GM19238 (cell line): Measurements from ENCODE around the gene ATP5PF.
A peak's percentile ranks its signal among the peaks of the same experiment; 100 is the strongest.
"Not testable (repeated sequence)": the region's sequence is repeated elsewhere in the genome, so short reads cannot be mapped to it uniquely, and the experiment has no call there.

Experiments
- DNase-seq: peaks from one replicate; pipeline ENCODE4 v3.0.0; 2011; ENCODE audit warnings: low spot score; ENCODE audit not compliant: insufficient read length

ATP5PF gene, protein sequence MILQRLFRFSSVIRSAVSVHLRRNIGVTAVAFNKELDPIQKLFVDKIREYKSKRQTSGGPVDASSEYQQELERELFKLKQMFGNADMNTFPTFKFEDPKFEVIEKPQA

DNA sequence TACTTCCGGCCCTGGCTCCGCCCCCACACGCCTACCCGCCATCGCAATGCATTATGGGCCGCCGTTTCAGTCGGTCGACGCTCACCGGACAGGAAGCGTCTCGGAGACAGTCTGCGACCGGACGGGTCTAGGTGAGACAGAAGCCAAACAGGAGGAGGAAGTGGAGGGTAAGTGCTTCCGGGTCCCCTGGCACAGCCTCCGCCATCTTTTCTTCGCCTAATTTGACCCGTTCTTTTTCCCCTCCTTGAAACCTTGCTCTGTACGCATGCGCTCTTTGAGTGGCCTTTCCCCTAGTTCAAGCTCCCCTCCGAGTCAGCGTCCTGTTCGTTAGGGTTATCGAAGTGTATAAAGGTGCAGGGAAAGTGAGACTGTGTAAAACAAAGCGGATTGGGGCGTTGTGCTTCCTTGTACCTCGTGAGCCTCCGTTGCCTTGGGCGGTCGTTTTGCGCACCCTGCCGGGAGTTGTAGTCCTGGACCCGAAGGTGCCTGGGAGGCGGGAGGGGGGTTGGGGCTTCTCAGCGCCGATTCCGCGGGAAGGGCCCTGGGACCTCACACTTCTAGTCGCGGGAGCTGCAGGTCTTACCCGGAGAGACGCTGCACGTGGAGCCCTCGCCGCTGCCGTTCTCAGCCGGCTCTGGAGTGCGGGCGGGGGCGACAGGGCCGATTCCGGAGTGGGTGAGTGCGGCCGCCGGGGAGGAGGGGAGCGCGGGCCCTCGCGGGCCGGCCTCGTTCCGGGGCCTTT is at the start of gene ATP5PF, which contains the start of gene GABPA:
Gene ATP5PF, minus strand, starts transcription at position 1 of the 742 bp plus-strand sequence. CDS start 5,110 bp downstream, outside the sequence.
Gene GABPA, plus strand, starts transcription at position 69 of the 742 bp plus-strand sequence. CDS start 6,627 bp downstream, outside the sequence.
- peak; percentile 66 for DNase-seq

DNA sequence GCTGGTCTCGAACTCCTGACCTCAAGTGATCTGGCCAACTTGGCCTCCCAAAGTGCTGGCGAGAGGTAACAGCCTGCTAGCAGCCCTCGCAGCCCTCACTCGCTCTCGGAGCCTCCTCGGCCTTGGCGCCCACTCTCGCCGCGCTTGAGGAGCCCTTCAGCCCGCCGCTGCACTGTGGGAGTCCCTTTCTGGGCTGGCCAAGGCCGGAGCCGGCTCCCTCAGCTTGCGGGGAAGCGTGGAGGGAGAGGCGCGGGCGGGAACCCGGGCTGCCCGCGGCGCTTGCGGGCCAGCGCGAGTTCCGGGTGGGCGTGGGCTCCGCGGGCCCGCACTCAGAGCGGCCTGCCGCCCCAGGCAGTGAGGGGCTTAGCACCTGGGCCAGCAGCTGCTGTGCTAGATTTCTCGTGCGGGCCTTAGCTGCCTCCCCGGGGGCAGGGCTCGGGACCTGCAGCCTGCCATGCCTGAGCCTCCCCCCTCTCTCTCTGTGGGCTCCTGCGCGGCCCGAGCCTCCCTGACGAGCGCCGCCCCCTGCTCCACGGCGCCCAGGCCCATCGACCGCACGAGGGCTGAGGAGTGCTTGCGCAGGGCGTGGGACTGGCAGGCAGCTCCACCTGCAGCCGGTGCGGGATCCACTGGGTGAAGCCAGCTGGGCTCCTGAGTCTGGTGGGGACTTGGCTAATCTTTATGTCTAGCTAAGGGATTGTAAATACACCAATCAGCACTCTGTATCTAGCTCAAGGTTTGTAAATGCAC is 43.6 kb upstream of the ATP5PF start:
- DNase-seq, result not testable (repeated sequence)

DNA sequence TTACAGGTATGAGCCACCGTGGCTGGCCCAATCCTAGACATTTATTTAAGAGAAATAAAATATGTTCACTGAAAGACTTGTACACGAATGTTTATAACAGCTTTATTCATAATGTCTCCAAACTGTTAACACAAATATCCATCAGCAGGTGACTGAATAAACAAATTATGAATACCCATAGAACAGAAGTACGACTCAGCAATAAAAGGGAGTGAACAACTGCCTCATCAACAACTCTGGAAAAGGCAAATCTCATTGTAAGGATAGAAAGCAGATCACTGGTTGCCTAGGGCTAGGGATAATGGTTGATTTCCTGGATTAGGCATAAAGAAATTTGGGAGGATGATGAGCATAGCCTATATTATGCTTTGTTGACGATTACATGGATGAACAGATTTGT is 41.7 kb upstream of the ATP5PF start:
- DNase-seq, result no peak

DNA sequence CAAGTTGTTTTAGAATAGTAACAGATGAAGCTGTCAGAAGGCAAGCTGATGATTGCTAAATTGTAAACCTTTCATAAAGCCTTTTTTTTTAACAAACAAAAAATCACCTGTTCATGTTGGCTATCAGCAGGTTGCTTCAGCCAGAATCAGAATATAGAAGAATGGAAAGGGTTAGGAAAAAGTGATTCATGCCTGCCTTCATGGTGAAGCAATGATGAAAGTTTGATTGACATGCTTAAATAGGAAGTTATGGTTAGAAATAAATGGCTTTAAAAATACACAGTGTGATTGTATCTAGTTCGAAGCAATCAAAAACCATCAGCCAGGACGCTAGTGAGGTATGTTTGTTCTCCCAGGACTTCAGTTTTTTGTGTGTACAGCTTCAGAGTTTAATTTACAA is 38.0 kb upstream of the ATP5PF start:
- no peak for DNase-seq

DNA sequence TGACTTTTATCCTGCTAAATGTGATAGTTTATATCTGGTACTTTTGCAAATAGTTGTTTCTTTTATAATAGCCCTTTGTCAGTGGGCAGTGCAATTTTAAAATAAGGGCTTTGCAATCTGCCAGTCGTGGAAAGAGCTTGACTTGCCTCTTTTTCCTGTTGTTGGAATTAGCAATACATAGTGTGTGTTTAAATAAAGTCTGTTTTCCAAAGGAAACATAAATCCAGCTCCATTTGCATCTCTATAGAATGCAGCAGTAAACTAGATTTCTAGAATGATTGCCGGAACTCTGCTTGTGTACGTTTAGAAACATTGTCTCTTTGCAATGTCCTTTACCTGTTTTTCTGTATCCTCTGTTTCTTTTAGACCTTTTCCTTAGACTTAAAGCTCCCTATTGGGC is 33.2 kb upstream of the ATP5PF start:
- no peak for DNase-seq

DNA sequence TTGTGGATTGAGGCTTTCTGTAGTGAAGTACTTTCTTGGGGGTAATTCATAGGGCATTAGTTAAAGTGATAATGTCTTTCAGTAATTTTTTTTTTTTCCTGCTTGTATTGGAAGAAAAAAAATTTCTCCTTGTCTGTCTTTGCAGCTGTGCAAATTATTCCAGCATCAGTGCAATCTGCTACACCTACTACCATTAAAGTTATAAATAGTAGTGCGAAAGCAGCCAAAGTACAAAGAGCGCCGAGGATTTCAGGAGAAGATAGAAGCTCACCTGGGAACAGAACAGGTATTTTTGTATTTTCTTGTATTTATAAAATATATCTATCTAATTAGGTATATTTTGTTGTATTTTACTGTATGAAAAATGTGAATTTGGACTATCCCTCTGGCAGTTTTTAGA is 29.4 kb upstream of the ATP5PF start:
- DNase-seq, result no peak

DNA sequence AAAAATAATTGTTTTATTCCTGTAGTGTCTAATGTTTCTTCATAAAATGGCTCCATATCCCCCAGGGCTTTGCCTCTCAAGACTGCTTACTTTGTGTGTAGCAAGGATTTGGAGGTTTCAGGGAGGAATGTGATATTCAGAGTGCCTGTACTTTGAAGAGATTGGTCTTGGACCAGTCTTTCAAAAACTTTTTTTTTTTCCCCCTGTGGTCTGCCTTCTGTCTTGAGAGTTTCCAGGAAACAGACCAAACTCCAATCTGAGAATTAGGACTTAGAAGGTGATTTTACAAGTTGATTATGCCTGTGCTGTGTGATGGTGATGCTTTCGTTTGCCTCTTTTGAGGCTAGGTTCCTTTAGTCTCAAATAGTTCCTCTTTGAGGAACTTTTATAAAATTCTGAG is 26.0 kb upstream of the ATP5PF start:
- DNase-seq, result no peak

DNA sequence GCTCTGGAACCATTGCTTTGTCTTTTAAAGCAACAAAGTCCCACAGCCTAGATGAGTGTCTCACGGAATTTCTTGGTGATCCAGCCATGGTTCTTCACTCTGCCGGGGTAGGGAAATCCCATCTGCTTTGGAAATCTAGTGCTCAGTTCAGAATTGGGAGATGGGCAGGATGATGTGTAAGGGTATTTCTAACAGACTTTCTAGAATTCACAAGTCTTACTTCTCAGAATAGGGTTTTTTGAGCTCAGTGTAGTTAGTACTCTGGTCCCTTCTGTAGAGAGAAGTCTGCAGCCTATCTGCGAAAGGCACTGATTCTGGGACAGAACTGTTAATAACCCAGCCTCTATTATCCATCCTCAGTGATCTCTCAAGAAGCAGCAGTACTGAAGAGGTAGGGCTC is 25.4 kb upstream of the ATP5PF start:
- DNase-seq, result no peak

DNA sequence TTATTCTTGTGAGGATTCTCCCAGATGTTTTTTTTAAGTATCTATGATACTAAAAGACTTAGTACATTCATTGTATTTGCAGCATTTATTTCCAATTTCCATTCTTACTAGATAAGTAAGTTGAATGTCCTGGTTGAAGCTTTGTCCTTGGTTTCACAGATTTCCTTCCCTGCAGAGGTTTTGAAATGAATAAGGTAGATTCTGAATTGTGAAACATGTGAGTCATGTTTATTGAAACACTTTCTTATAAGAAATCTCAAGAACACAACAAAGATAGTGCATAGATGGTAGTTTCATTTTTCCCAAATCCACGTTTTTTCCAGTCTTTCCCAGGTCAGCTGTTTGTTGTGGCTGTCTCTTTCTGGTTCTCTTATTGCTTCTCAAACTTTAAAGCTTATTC is 24.9 kb upstream of the ATP5PF start:
- no peak for DNase-seq

DNA sequence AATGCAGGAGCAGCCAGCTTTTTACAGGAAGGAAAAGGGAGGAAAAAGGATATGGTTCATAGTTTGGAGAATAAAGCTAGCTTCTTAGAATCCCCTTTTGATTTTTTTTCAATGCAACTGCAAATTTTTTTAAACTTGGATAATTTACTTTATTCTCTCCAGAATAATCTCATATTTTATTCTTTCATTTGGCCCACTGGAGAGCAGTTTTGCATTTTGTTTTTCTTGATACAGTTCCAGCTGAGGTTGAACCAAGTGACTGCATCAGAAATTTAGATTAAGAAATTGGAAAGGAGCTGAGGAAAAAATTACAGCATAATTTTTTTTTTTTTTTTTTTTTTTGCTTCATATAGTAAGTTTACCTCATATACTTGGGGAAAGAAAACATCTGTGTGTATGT is 22.8 kb upstream of the ATP5PF start:
- no peak for DNase-seq

DNA sequence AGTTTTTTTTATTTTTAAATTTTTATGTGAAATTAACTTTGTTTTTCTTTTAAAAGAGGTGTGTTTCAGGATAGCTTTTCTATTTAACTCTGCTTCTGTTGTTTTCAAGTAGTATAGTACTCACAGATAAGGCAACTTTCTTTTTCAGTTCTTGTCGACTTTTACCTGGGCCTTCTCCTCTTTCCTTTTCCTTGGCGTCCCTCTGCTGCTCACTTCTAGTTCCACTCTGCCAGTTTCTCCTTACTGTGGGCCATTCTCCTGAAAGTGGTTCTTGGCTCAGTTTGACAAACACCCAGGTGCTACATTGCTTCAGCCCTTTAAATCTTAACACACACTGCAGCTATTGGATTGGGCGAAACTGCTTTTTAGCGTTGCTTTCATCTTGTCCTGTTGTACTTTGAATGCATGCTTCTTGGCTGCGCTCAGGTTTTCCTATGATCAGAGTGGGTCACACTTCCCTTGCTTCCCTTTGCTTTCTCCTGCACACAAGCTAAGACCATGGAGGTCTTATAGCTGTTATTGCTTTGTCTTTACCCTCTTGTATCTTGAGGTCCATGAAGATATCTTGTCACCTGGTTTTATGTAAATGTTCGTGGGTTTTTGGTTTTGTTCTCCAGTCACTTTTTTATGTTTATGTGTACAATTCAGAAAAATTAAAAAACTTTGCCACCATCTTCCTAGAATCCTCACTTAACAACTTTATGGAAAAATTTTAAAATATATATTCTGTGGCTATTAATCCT is 21.7 kb upstream of the ATP5PF start:
- DNase-seq, result no peak

DNA sequence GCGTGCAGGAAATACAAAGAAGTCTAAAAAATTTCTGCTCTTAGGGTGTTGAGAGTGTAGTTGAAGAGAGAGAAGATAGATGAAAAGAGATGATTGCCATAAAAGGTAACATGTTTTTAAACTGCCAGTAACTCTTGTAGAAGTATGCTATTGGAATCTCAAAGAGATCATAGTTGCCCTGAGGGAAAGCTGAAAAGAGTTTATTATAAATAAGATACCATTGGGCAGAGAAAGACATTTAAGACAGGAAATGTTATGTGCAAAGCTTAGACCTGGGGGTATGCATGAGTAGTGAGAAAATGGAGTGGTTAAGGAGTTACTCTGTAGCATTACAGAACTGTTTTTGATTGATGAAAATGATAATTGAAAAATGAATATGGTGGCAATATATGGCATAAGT is 17.7 kb upstream of the ATP5PF start:
- DNase-seq, result no peak

DNA sequence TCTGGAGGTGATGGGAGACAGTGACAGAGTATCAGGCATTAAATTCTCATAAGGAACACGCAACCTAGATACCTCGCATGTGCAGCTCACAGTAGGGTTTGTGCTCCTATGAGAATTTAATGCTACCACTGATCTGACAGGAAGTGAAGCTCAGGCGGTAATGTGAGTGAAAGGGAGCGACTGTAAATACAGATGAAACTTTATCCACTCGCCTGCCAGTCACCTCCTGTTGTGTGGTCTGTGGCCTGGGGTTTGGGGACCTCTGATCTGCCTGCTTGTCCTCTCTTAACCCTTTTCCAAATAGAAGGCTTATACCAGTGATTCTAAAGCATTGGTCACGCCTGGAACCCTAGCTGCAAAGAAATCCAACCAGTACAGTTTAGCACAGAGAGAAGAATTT is 15.4 kb upstream of the ATP5PF start:
- DNase-seq, result no peak

DNA sequence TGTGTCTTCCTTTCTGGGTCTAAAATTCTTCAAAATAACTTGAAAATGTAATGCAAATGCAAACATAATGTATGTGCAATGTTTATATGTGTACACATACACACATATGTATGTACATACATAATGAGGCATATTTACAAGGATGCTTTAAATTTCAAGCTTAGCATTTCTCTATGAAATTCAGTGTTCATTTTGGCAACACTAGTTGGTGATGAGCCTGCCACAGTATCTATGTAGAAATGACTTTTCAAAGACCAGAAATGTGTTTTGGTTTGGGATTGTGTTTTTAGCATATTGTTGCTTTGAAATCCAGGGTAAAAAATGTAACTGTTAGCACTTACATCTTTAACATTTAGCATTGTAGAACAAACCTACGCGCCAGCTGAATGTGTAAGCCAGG is 10.2 kb upstream of the ATP5PF start:
- DNase-seq, result no peak

DNA sequence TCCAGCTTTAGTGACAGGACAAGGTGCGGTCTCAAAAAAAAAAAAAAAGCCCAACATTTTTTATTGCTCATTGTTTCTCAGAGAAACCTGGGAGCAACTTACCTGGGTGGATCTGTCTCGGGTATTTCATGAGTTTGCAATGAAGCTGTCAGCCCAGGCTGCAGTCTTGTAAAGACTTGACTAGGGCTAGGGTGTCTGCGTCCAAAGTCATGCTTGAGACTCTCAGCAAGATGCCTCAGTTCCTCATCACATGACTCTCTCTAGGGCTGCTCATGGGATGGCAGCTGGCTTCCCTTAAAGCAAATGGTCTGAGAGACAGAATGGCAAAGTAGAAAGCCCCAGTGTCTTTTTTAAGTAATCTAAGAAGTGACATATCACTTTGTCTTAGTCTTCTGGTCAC is 8.2 kb upstream of the ATP5PF start:
- no peak for DNase-seq

DNA sequence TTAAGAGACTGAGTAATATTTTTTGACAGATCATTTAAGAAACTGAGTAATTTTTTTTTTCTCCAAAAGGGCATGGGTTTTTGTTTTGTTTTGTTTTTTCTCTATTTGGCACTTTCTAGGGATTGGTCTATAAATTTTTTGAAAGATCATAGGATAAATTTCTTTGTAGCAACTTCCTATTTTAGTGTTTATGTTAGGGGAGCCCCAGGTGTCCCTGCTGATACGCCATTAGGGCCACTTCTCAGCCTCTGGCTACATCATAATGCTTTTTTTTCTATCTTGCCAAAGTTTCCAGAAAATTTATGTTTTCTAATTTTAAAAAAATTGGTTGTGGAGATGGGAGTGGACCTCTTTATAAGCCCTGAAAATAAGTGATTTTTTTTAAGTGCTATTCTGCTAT is 2.7 kb upstream of the ATP5PF start:
- no peak for DNase-seq

DNA sequence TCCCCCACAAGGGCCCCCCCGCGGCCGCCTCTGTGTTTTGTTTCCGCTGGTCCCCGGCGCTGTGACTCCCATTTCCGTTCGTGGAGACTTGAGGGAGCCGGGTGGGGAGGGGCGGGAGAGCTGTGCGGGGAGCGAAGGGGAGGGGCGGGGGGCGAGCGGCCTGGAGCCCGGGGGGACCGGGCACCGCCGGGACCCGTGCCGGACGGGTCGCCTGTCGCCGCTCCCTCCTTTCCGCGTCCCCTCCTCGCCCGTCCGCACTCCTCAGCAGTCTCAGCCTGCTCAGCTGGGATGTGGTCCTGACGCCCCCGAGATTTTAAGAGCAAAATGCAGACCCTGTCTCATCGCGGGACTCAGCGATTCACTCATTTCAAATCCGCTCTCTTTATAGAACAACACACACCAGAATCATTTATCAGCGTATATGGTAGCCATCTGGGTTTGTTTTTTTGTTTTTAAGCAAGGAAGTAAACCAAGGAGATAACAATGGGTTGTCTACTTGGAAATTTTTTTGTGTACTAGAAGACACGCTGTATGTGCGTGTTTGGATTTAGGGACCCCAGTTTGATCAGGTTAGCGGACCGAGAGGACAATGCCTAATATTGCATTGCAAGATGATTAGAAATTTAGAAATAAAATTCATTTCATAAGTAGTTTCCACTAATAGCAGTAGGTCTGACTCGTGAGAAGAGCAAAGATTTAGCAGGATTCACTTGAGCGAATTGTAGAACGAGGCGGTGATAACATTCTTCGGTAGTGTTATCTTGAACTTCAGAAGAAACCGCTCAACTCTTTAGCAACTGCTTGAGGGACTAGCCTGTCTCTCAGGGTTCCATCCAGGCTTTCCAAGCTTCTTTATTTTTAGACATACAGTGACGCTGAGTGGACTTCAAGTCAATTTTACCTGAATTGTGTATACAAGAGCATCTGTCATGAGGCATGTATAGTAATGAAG is 1.2 kb upstream of the ATP5PF start:
- DNase-seq, result peak; percentile 33

DNA sequence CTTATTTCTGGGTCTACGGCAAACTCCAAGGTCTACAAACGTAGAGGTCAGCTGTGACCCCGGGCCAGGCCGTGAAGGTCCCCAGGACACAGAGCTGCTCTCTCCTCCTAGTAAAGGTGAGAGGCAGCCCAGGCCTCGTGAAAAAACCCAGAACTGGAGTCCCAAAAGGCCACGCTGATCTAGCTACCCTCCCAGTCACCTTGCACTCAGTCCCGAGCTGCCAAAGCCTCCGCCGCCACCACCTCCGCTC is 125 bp downstream of the ATP5PF start:
- DNase-seq, result no peak

DNA sequence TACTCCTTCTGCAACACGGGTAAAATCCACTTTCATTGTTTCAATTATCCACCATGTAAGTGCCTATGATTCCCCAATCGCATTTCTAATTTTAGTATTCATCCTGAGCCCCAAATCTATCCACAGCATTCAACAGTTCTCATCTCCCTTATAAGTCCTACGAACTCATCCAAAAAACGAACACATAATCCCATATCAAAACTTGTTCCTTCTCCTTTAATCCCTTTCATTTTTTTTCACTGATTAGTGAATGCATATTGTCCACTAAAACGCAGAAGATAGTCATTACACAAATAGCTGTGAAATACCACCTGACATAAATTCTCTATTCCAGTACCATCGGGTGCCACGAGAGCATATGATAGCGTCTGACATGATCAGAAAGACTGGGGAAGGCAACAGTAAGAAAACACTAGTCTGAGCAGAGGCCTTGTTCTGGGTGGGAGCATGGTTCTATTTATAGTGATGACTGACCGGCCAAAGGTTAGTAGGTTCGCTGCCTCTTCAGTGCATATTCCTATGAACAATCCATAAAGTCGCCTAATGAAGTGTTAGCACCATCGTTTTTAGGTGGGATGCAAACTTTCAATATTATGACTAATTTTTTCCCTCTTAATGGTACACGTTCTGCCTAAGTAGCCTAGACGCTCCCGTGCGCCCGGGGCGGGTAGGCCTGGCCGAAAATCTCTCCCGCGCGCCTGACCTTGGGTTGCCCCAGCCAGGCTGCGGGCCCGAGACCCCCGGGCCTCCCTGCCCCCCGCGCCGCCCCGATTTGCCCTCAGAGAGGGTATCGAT is 648 bp downstream of the ATP5PF start:
- DNase-seq, result no peak

DNA sequence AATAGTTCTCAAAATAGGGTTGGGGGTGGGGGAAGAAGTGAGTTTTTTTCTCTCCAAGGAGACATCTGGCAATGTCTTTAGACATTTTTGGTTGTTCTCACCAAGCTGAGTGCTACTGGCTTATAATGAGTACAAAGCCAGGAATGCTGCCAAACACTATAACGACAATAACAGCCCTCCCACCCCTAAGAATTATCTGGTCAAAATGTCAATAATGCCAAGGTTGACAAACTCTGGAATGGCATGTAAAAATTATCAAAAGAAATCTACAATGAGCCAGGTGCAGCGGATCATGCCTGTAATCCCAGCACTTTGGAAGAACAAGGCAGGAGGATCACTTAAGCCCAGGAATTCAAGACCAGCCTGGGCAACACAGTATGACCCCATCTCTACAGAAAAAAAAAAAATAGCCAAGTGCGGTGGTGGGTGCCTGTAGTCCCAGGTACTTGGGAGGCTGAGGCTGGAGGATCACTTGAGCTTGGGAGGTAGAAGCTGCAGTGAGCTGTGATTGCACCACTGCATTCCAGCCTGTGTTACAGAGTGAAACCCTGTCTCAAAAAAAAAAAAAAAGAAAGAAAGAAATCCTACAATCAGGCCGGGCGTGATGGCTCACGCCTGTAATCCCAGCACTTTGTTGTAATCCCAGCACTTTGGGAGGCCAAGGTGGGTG is 2.5 kb downstream of the ATP5PF start:
- no peak for DNase-seq
